Activated effector memory CD4-positive, alpha-beta T cell treated with Interleukin-2 at 50 U/mL for 16 hours (primary cell): ENCODE results near the gene TRAF2.

Source experiments
- DNase-seq: peaks from one replicate; pipeline ENCODE4 v3.0.0-alpha.2; 2020

Gene TRAF2

GRCh38 chr9:136847088-136847825 is 39.1 kb upstream of the TRAF2 start:
- DNase-seq, result no peak

GRCh38 chr9:136847826-136848392 is 38.4 kb upstream of the TRAF2 start:
- DNase-seq, result peak; percentile 59

- DNase-seq, result peak; percentile 20
These were observed 37.8 kb upstream of the TRAF2 start for GRCh38 chr9:136848393-136849037.

- DNase-seq, result peak; percentile 94
These were observed 37.0 kb upstream of the TRAF2 start, which contains the start of gene PHPT1 for GRCh38 chr9:136849038-136849959. PHPT1 (plus strand) TSS chr9:136849409; CDS start chr9:136849431, 22 bp downstream.

GRCh38 chr9:136849960-136850865 is 36.1 kb upstream of the TRAF2 start:
- DNase-seq, result no peak

- DNase-seq, result no peak
These were observed 35.2 kb upstream of the TRAF2 start for GRCh38 chr9:136850866-136851775.

- no peak for DNase-seq
These were observed 34.2 kb upstream of the TRAF2 start, which contains the start of gene MAMDC4 for GRCh38 chr9:136851941-136852663. MAMDC4 (plus strand) TSS chr9:136852346; CDS start chr9:136852417, 71 bp downstream.

GRCh38 chr9:136852664-136853595 is 33.4 kb upstream of the TRAF2 start:
- no peak for DNase-seq

GRCh38 chr9:136853596-136854112 is 32.7 kb upstream of the TRAF2 start:
- DNase-seq, result no peak

GRCh38 chr9:136854113-136854841 is 32.0 kb upstream of the TRAF2 start:
- DNase-seq, result no peak

GRCh38 chr9:136854842-136855460 is 31.4 kb upstream of the TRAF2 start:
- DNase-seq, result no peak

GRCh38 chr9:136855461-136856078 is 30.7 kb upstream of the TRAF2 start:
- no peak for DNase-seq

GRCh38 chr9:136856079-136856476 is 30.2 kb upstream of the TRAF2 start:
- no peak for DNase-seq

- DNase-seq, result no peak
These were observed 29.7 kb upstream of the TRAF2 start for GRCh38 chr9:136856541-136857141.

- no peak for DNase-seq
These were observed 29.1 kb upstream of the TRAF2 start for GRCh38 chr9:136857166-136857565.
